Left ventricle myocardium superior (tissue), 1 donor: ENCODE data around the gene DUS3L. TPM values are rescaled to one million over a fixed set of nuclear protein-coding genes. Genes with fewer than 3 reads are reported as not detected.

ENCODE experiments used
- ATAC-seq: fragments of 200-7000 bp; cut with Tn5 transposase; one replicate; pipeline ENCODE4 v1.9.1; 2020; ENCODE audit warnings: mild to moderate bottlenecking, moderate library complexity
- DNase-seq: peaks from one replicate; pipeline ENCODE4 v3.0.0-alpha.2; 2020
- intact Hi-C: fragments of 100-400 bp; cut with micrococcal nuclease; formaldehyde crosslinking; loops from one replicate; pipeline ENCODE4 v1.11.0; 2022
- total RNA-seq: library from RNA; stranded (reverse); fragmentation: NEBNext Ultra II Directional; extraction: Animal tissue kit (Norgen Biotek cat#: 25700); gene quantifications from one replicate; pipeline ENCODE4 v1.2.1, GENCODE V29; 2021
- donor health status: DM: no; HTN: yes; CAD: no; lungs with severe emphysema.

Gene DUS3L
- total RNA-seq, 1 donor from 2014 or later: 14.3 TPM

GRCh38 chr19:5803441-5803751 is 12.4 kb upstream of the DUS3L start:
- DNase-seq: no peak
- intact Hi-C loops: no loop called here
- ATAC-seq: no peak

GRCh38 chr19:5801796-5802619 is 11.0 kb upstream of the DUS3L start:
- DNase-seq (no peak), ATAC-seq (no peak)
- intact Hi-C loops: no loop called here

GRCh38 chr19:5800361-5801270 is 9.7 kb upstream of the DUS3L start:
- DNase-seq (no peak), ATAC-seq (no peak)
- intact Hi-C loops: no loop called here

GRCh38 chr19:5799247-5800241 is 8.6 kb upstream of the DUS3L start:
- peak; percentile 71 for DNase-seq
- peak; percentile 70 for ATAC-seq
- intact Hi-C loops: no loop called here

- intact Hi-C loops: no loop called here
Observed at GRCh38 chr19:5798244-5798643, 7.3 kb upstream of the DUS3L start.

GRCh38 chr19:5795382-5795919 is 4.5 kb upstream of the DUS3L start:
- DNase-seq: no peak
- intact Hi-C loops: no loop called here
- no peak for ATAC-seq

More at GRCh38 chr19:5798244-5798643, 7.3 kb upstream of the DUS3L start:
- no peak for ATAC-seq
- no peak for DNase-seq

GRCh38 chr19:5793188-5793587 is 2.2 kb upstream of the DUS3L start:
- ATAC-seq: no peak
- no peak for DNase-seq
- intact Hi-C loops: loop anchor here (5.0 kb wide), 1 partner anchor 71 kb away; the partner anchor contains the start of genes CATSPERD and LONP1

GRCh38 chr19:5792224-5792623 is 1.3 kb upstream of the DUS3L start:
- no peak for ATAC-seq
- intact Hi-C loops: loop anchor here (5.0 kb wide), 1 partner anchor 70 kb away; the partner anchor contains the start of genes CATSPERD and LONP1
- no peak for DNase-seq

- DNase-seq (no peak), ATAC-seq (no peak)
- intact Hi-C loops: loop anchor here (5.0 kb wide), 1 partner anchor 68 kb away; the partner anchor contains the start of genes CATSPERD and LONP1
Observed at GRCh38 chr19:5789886-5790558, 941 bp downstream of the DUS3L start.

GRCh38 chr19:5789351-5789761 is 1.6 kb downstream of the DUS3L start:
- DNase-seq: peak; percentile 36
- intact Hi-C loops: no loop called here

GRCh38 chr19:5788422-5788821 is 2.5 kb downstream of the DUS3L start:
- intact Hi-C loops: no loop called here
- DNase-seq: no peak
- no peak for ATAC-seq

More at GRCh38 chr19:5789351-5789761, 1.6 kb downstream of the DUS3L start:
- no peak for ATAC-seq

- no peak for ATAC-seq
- intact Hi-C loops: no loop called here
- DNase-seq: peak; percentile 34
Observed at GRCh38 chr19:5787409-5788182, 3.4 kb downstream of the DUS3L start.

GRCh38 chr19:5786593-5787408 is 4.2 kb downstream of the DUS3L start:
- intact Hi-C loops: no loop called here
- no peak for ATAC-seq
- peak; percentile 30 for DNase-seq

- DNase-seq (no peak), ATAC-seq (no peak)
- intact Hi-C loops: no loop called here
Observed at GRCh38 chr19:5785423-5785822, 5.5 kb downstream of the DUS3L start.

- intact Hi-C loops: no loop called here
- ATAC-seq: no peak
- no peak for DNase-seq
Observed at GRCh38 chr19:5784581-5785147, 6.3 kb downstream of the DUS3L start, which contains the start of gene PRR22. PRR22 (minus strand) TSS chr19:5784746; CDS start chr19:5784660, 86 bp downstream.
